Fibroblast of lung (primary cell): Measurements from ENCODE around the gene FHIP2A. TPM values are rescaled to one million over a fixed set of nuclear protein-coding genes. Genes with fewer than 3 reads are reported as not detected.

Experiments used
- DNase-seq, 2 donors: peaks; one replicate each; pipeline versions ENCODE4 v3.0.0 to v3.0.0-alpha.2; 2010; ENCODE audit warnings: low read depth in 2 of 2
- H2AFZ ChIP-seq: 2 replicates; pipeline ENCODE4 v1.5.1; 2012; ENCODE audit warnings: low read length, control low read depth, inconsistent platforms
- H3K27ac ChIP-seq: 2 replicates; pipeline ENCODE4 v1.5.1; 2011; ENCODE audit warnings: low read length, control low read depth; ENCODE audit not compliant: insufficient read depth
- H3K27me3 ChIP-seq: 2 replicates; pipeline ENCODE4 v1.5.1; 2011; ENCODE audit warnings: mild to moderate bottlenecking, low read length; ENCODE audit not compliant: control insufficient read depth, insufficient read depth
- H3K36me3 ChIP-seq: 2 replicates; pipeline ENCODE4 v1.5.1; 2011; ENCODE audit warnings: low read length; ENCODE audit not compliant: control insufficient read depth, insufficient read depth
- H3K4me1 ChIP-seq: 2 replicates; pipeline ENCODE4 v1.5.1; 2011; ENCODE audit warnings: low read length; ENCODE audit not compliant: control insufficient read depth, insufficient read depth; ENCODE audit errors: extremely low read depth
- H3K4me2 ChIP-seq: 2 replicates; pipeline ENCODE4 v1.5.1; 2011; ENCODE audit warnings: low read length, control low read depth; ENCODE audit not compliant: insufficient read depth; ENCODE audit errors: extremely low read depth
- H3K4me3 ChIP-seq, 4 experiments: fragments of 200-600 bp in 1 of 4; sonication (generic) in 1 of 4; replicated peaks in 1 of 4; 2 replicates each; pipeline ENCODE4 v1.5.1; 2011 to 2016; ENCODE audit warnings: low read length in 4 of 4, low read depth in 3 of 4, mild to moderate bottlenecking in 3 of 4, control low read depth in 2 of 4, inconsistent platforms in 1 of 4, mixed read lengths in 1 of 4; ENCODE audit not compliant: insufficient read depth in 1 of 4; ENCODE audit errors: control extremely low read depth in 1 of 4
- H3K79me2 ChIP-seq: 2 replicates; pipeline ENCODE4 v1.5.1; 2012; ENCODE audit warnings: mild to moderate bottlenecking, low read length, inconsistent platforms; ENCODE audit not compliant: control insufficient read depth, insufficient read depth
- H3K9ac ChIP-seq: 2 replicates; pipeline ENCODE4 v1.5.1; 2011; ENCODE audit warnings: mild to moderate bottlenecking, low read length, control low read depth; ENCODE audit not compliant: insufficient read depth
- H3K9me3 ChIP-seq: 2 replicates; pipeline ENCODE4 v1.5.1; 2012; ENCODE audit warnings: low read depth, low read length; ENCODE audit not compliant: control insufficient read depth, insufficient read depth
- H4K20me1 ChIP-seq: 2 replicates; pipeline ENCODE4 v1.5.1; 2011; ENCODE audit warnings: low read length; ENCODE audit not compliant: control insufficient read depth, insufficient read depth; ENCODE audit errors: extremely low read depth
- CTCF ChIP-seq, 2 donors: IDR thresholded peaks in 1 of 2; conservative IDR thresholded peaks in 1 of 2; 1 replicate in 1 of 2; 2 replicates in 1 of 2; pipeline ENCODE4 v1.5.1; 2011 to 2012; ENCODE audit warnings: low read length in 2 of 2, control low read depth in 1 of 2, inconsistent platforms in 1 of 2, low read depth in 1 of 2, mild to moderate bottlenecking in 1 of 2
- EZH2 ChIP-seq: IDR thresholded peaks from 2 replicates; pipeline ENCODE4 v1.5.1; 2012; ENCODE audit warnings: low read length, control low read depth, mild to moderate bottlenecking; ENCODE audit errors: missing control alignments
- polyA plus RNA-seq, 2 donors: library from polyadenylated mRNA; depleted of rRNA in 1 of 2; stranded (reverse) in 1 of 2; unstranded in 1 of 2; fragments of >200 nt; gene quantifications; 2 replicates each; pipeline ENCODE4 v1.2.1, GENCODE V29; 2011 to 2012; ENCODE audit warnings: missing spikeins in 1 of 2
- total RNA-seq: library from RNA; depleted of rRNA; stranded (reverse); fragments of >200 nt; gene quantifications from 2 replicates; pipeline ENCODE4 v1.2.1, GENCODE V29; 2014

FHIP2A gene
- total and polyA plus RNA-seq, 2 donors (not counting 1 experiment from before 2014, with no cell fraction given), result 26.1 to 26.6 TPM

- H3K27me3 ChIP-seq, result no peaks in the 10 kb centered on the region
- H3K79me2 ChIP-seq, result no peaks in the 10 kb centered on the region
- no peaks in the 10 kb centered on the region for H3K36me3 ChIP-seq
- H4K20me1 ChIP-seq, result no peaks in the 10 kb centered on the region
- H3K4me2 ChIP-seq, result no peak overlapping the region
- H3K27ac ChIP-seq, result no peak overlapping the region
- H2AFZ ChIP-seq, result no peak overlapping the region
- H3K9ac ChIP-seq, result no peak overlapping the region
- DNase-seq, result no peak
- H3K4me1 ChIP-seq, result peaks cover 9% of the 10 kb centered on the region
- TF ChIP-seq EZH2 (no peak), CTCF (conservative IDR thresholded peaks at IDR 0.05 in 1 of 2, IDR thresholded peaks at IDR 0.05 in 1 of 2; ENCODE audit: low read depth in 1 of 2, low read length in 2 of 2) (no peak)
- H3K4me3 ChIP-seq, result no peak overlapping the region
- H3K9me3 ChIP-seq, result no peaks in the 10 kb centered on the region
Measured at GRCh38 chr10:114780577-114781184, 40.9 kb upstream of the FHIP2A start.

- Histone ChIP-seq H3K27ac (no peak overlapping the region), H3K9ac (no peak overlapping the region), H3K4me1 (peaks cover 9% of the 10 kb centered on the region), H3K4me2 (no peak overlapping the region), H3K36me3 (no peaks in the 10 kb centered on the region), H3K4me3 (no peak overlapping the region), H2AFZ (no peak overlapping the region), H4K20me1 (no peaks in the 10 kb centered on the region), H3K9me3 (no peaks in the 10 kb centered on the region), H3K27me3 (no peaks in the 10 kb centered on the region), H3K79me2 (no peaks in the 10 kb centered on the region)
- no peak for DNase-seq
- no peak for TF ChIP-seq CTCF (conservative IDR thresholded peaks at IDR 0.05 in 1 of 2, IDR thresholded peaks at IDR 0.05 in 1 of 2; ENCODE audit: low read depth in 1 of 2, low read length in 2 of 2)
- no peak for TF ChIP-seq EZH2
Measured at GRCh38 chr10:114782666-114783065, 38.9 kb upstream of the FHIP2A start.

GRCh38 chr10:114783686-114784085 lies 37.9 kb upstream of the FHIP2A start:
- H3K9ac ChIP-seq, result no peak overlapping the region
- no peak overlapping the region for H3K27ac ChIP-seq
- peaks cover 9% of the 10 kb centered on the region for H3K4me1 ChIP-seq
- no peak for DNase-seq
- no peaks in the 10 kb centered on the region for H3K9me3 ChIP-seq
- H3K36me3 ChIP-seq, result no peaks in the 10 kb centered on the region
- no peak overlapping the region for H2AFZ ChIP-seq
- no peak overlapping the region for H3K4me3 ChIP-seq
- H3K27me3 ChIP-seq, result no peaks in the 10 kb centered on the region
- TF ChIP-seq EZH2 (no peak), CTCF (conservative IDR thresholded peaks at IDR 0.05 in 1 of 2, IDR thresholded peaks at IDR 0.05 in 1 of 2; ENCODE audit: low read depth in 1 of 2, low read length in 2 of 2) (no peak)
- no peak overlapping the region for H3K4me2 ChIP-seq
- H4K20me1 ChIP-seq, result no peaks in the 10 kb centered on the region
- H3K79me2 ChIP-seq, result no peaks in the 10 kb centered on the region
